Stimulated activated naive CD8-positive, alpha-beta T cell treated with anti-CD3 and anti-CD28 coated beads, Interleukin-15, Interleukin-2, amounts not matched to agents 100 ng/mL and 50 ng/mL, for 24 hours (primary cell): ENCODE measurements around the gene KLF3.

ENCODE experiments used
- H3K27ac Mint-ChIP-seq: one replicate; pipeline ENCODE4 v1.8.0; 2021; ENCODE audit warnings: mild to moderate bottlenecking, mixed read lengths
- H3K27me3 Mint-ChIP-seq: one replicate; pipeline ENCODE4 v1.8.0; 2021; ENCODE audit warnings: mixed read lengths
- H3K36me3 Mint-ChIP-seq: one replicate; pipeline ENCODE4 v1.8.0; 2021; ENCODE audit warnings: low read depth, mixed read lengths
- H3K4me1 Mint-ChIP-seq: one replicate; pipeline ENCODE4 v1.8.0; 2021; ENCODE audit warnings: low read depth, mixed read lengths
- H3K4me3 Mint-ChIP-seq: one replicate; pipeline ENCODE4 v1.8.0; 2021; ENCODE audit warnings: mild to moderate bottlenecking, mixed read lengths
- H3K9me3 Mint-ChIP-seq: one replicate; pipeline ENCODE4 v1.8.0; 2021; ENCODE audit warnings: mixed read lengths

KLF3 gene

GRCh38 chr4:38749336-38749735 is 85.3 kb downstream of the KLF3 start:
- Mint-ChIP-seq H3K27ac (no peak overlapping the region), H3K4me3 (no peak overlapping the region), H3K9me3 (peaks cover 16% of the 10 kb centered on the region), H3K36me3 (peaks cover 14% of the 10 kb centered on the region), H3K4me1 (peaks cover 11% of the 10 kb centered on the region), H3K27me3 (no peaks in the 10 kb centered on the region)
